Choroid plexus epithelial cell (primary cell): ENCODE data around the gene MYOT.

Source experiments
- DNase-seq: peaks from one replicate; pipeline ENCODE4 v3.0.0-alpha.2; 2010; ENCODE audit warnings: low read depth
- H3K4me3 ChIP-seq: 2 replicates; pipeline ENCODE4 v1.5.1; 2011; ENCODE audit warnings: low read depth, mild to moderate bottlenecking, control low read depth, low read length, moderate library complexity
- CTCF ChIP-seq: conservative IDR thresholded peaks from 2 replicates; pipeline ENCODE4 v1.5.1; 2011; ENCODE audit warnings: low read depth, mild to moderate bottlenecking, control low read depth, inconsistent platforms, low read length, moderate library complexity

Gene MYOT

GRCh38 chr5:137901011-137901817, 33.6 kb downstream of the MYOT start:
- no peak overlapping the region for H3K4me3 ChIP-seq
- DNase-seq: no peak
- TF ChIP-seq CTCF: no peak

GRCh38 chr5:137902408-137903133, 34.9 kb downstream of the MYOT start:
- no peak for DNase-seq
- H3K4me3 ChIP-seq: no peak overlapping the region
- no peak for TF ChIP-seq CTCF

GRCh38 chr5:137914758-137915157, 47.1 kb downstream of the MYOT start:
- TF ChIP-seq CTCF: no peak
- no peak for DNase-seq

GRCh38 chr5:137916923-137917322, 49.3 kb downstream of the MYOT start:
- TF ChIP-seq CTCF: no peak
- no peak for DNase-seq
- no peak overlapping the region for H3K4me3 ChIP-seq

More at GRCh38 chr5:137914758-137915157, 47.1 kb downstream of the MYOT start:
- H3K4me3 ChIP-seq: no peak overlapping the region

- TF ChIP-seq CTCF: no peak
- peak; percentile 6 for DNase-seq
- H3K4me3 ChIP-seq: no peak overlapping the region
Observed at GRCh38 chr5:137921931-137922330, 54.3 kb downstream of the MYOT start.

GRCh38 chr5:137923856-137924255, 56.2 kb downstream of the MYOT start:
- peak; percentile 44 for DNase-seq
- H3K4me3 ChIP-seq: no peak overlapping the region
- TF ChIP-seq CTCF: peak; percentile 30
